ENCODE data around the gene NIFK. TPM values are rescaled to one million over a fixed set of nuclear protein-coding genes. Genes with fewer than 3 reads are reported as not detected.

NIFK gene
- total RNA-seq, 1 experiment from 2014 or later, result 102 TPM

Other genes starting within 250 kb of the NIFK start
- gene RNU4ATAC, start 206.0 kb downstream of the NIFK start, total RNA-seq (2014; rRNA removed; shearing (Covaris generic)), result not detected in 2 replicates
- gene CLASP1, start 87.4 kb downstream of the NIFK start, total RNA-seq (2014; rRNA removed; shearing (Covaris generic)), result 27.0 and 31.2 TPM in 2 replicates
- 66.7 and 70.4 TPM in 2 replicates for gene TSN, start 18.8 kb upstream of the NIFK start, total RNA-seq (2014; rRNA removed; shearing (Covaris generic))